Activated naive CD8-positive, alpha-beta T cell treated with anti-CD3 and anti-CD28 coated beads for 36 hours (primary cell): Measurements from ENCODE around the gene TRIP4. TPM values are rescaled to one million over a fixed set of nuclear protein-coding genes. Genes with fewer than 3 reads are reported as not detected.
A peak's percentile ranks its signal among the peaks of the same experiment; 100 is the strongest.
"Not testable (repeated sequence)": the region's sequence is repeated elsewhere in the genome, so short reads cannot be mapped to it uniquely, and the experiment has no call there.

Experiments
- DNase-seq: peaks from one replicate; pipeline ENCODE4 v3.0.0; 2021
- H3K27ac Mint-ChIP-seq: one replicate; pipeline ENCODE4 v1.8.0; 2022; ENCODE audit warnings: mild to moderate bottlenecking, moderate library complexity, mixed read lengths
- H3K27me3 Mint-ChIP-seq: one replicate; pipeline ENCODE4 v1.8.0; 2022; ENCODE audit warnings: mild to moderate bottlenecking, mixed read lengths
- H3K36me3 Mint-ChIP-seq: one replicate; pipeline ENCODE4 v1.8.0; 2021; ENCODE audit warnings: mild to moderate bottlenecking, mixed read lengths
- H3K4me1 Mint-ChIP-seq: one replicate; pipeline ENCODE4 v1.8.0; 2021; ENCODE audit warnings: mixed read lengths
- H3K4me3 Mint-ChIP-seq: one replicate; pipeline ENCODE4 v1.8.0; 2022; ENCODE audit warnings: mild to moderate bottlenecking, moderate library complexity, mixed read lengths
- H3K9me3 Mint-ChIP-seq: one replicate; pipeline ENCODE4 v1.8.0; 2022; ENCODE audit warnings: mixed read lengths
- total RNA-seq, 2 experiments: library from RNA; stranded (reverse); gene quantifications; one replicate each; pipeline ENCODE4 v1.2.3, GENCODE V29; 2021

The TRIP4 gene
- total RNA-seq, 2 experiments from 2014 or later: 18.0 to 18.4 TPM

- H3K4me1 Mint-ChIP-seq: peaks cover 4% of the 10 kb centered on the region
- no peak overlapping the region for H3K4me3 Mint-ChIP-seq
- DNase-seq: no peak
- no peaks in the 10 kb centered on the region for H3K27me3 Mint-ChIP-seq
- H3K36me3 Mint-ChIP-seq: peaks cover 26% of the 10 kb centered on the region
- H3K9me3 Mint-ChIP-seq: no peaks in the 10 kb centered on the region
- no peak overlapping the region for H3K27ac Mint-ChIP-seq
Observed at GRCh38 chr15:64369078-64369607, 18.5 kb upstream of the TRIP4 start.

GRCh38 chr15:64371383-64371782, 16.3 kb upstream of the TRIP4 start:
- not testable (repeated sequence) for H3K27ac Mint-ChIP-seq, H3K4me3 Mint-ChIP-seq, DNase-seq, H3K27me3 Mint-ChIP-seq, H3K4me1 Mint-ChIP-seq, H3K9me3 Mint-ChIP-seq
- peaks cover 38% of the 10 kb centered on the region for H3K36me3 Mint-ChIP-seq

- Mint-ChIP-seq H3K9me3 (no peaks in the 10 kb centered on the region), H3K4me3 (no peak overlapping the region), H3K27me3 (no peaks in the 10 kb centered on the region), H3K27ac (no peak overlapping the region), H3K4me1 (peaks cover 4% of the 10 kb centered on the region), H3K36me3 (peaks cover 41% of the 10 kb centered on the region)
- no peak for DNase-seq
Observed at GRCh38 chr15:64373360-64373759, 14.3 kb upstream of the TRIP4 start.

- Mint-ChIP-seq H3K4me1 (peaks cover 16% of the 10 kb centered on the region), H3K27me3 (no peaks in the 10 kb centered on the region), H3K36me3 (peaks cover 39% of the 10 kb centered on the region), H3K9me3 (no peaks in the 10 kb centered on the region), H3K27ac (no peak overlapping the region), H3K4me3 (peak overlapping the region; percentile 88)
- DNase-seq: no peak
Observed at GRCh38 chr15:64379216-64379960, 8.2 kb upstream of the TRIP4 start.

GRCh38 chr15:64380130-64380870, 7.3 kb upstream of the TRIP4 start:
- not testable (repeated sequence) for H3K9me3 Mint-ChIP-seq, H3K27me3 Mint-ChIP-seq, DNase-seq
- peak overlapping the region; percentile 88 for H3K4me3 Mint-ChIP-seq
- H3K27ac Mint-ChIP-seq: peak overlapping the region; percentile 88
- H3K4me1 Mint-ChIP-seq: peaks cover 16% of the 10 kb centered on the region
- H3K36me3 Mint-ChIP-seq: peaks cover 33% of the 10 kb centered on the region

GRCh38 chr15:64381000-64381751, 6.5 kb upstream of the TRIP4 start, which contains the start of gene PCLAF:
TSS of gene PCLAF (minus strand) at chr15:64381441. CDS start at chr15:64381371, 70 bp downstream.
- peaks cover 16% of the 10 kb centered on the region for H3K4me1 Mint-ChIP-seq
- no peaks in the 10 kb centered on the region for H3K27me3 Mint-ChIP-seq
- peak; percentile 96 for DNase-seq
- H3K36me3 Mint-ChIP-seq: peaks cover 26% of the 10 kb centered on the region
- H3K27ac Mint-ChIP-seq: peak within 1 kb of the TSS; percentile 88
- no peaks in the 10 kb centered on the region for H3K9me3 Mint-ChIP-seq
- H3K4me3 Mint-ChIP-seq: peak within 1 kb of the TSS; percentile 88

GRCh38 chr15:64383760-64384159, 3.9 kb upstream of the TRIP4 start:
- Mint-ChIP-seq H3K27me3 (no peaks in the 10 kb centered on the region), H3K4me3 (no peak overlapping the region), H3K36me3 (peaks cover 23% of the 10 kb centered on the region), H3K27ac (no peak overlapping the region), H3K9me3 (no peaks in the 10 kb centered on the region), H3K4me1 (peaks cover 20% of the 10 kb centered on the region)
- no peak for DNase-seq

GRCh38 chr15:64386291-64386690, 1.3 kb upstream of the TRIP4 start:
- H3K27ac Mint-ChIP-seq: no peak overlapping the region
- no peaks in the 10 kb centered on the region for H3K27me3 Mint-ChIP-seq
- no peaks in the 10 kb centered on the region for H3K9me3 Mint-ChIP-seq
- H3K4me1 Mint-ChIP-seq: peaks cover 18% of the 10 kb centered on the region
- no peak for DNase-seq
- H3K4me3 Mint-ChIP-seq: no peak overlapping the region
- H3K36me3 Mint-ChIP-seq: peaks cover 5% of the 10 kb centered on the region

GRCh38 chr15:64389036-64389435, 1.4 kb downstream of the TRIP4 start:
- Mint-ChIP-seq H3K36me3 (peaks cover 8% of the 10 kb centered on the region), H3K27ac (peak overlapping the region; percentile 20), H3K9me3 (no peaks in the 10 kb centered on the region), H3K4me1 (peaks cover 11% of the 10 kb centered on the region), H3K27me3 (no peaks in the 10 kb centered on the region), H3K4me3 (peak overlapping the region; percentile 96)
- DNase-seq: no peak

- not testable (repeated sequence) for H3K27ac Mint-ChIP-seq, DNase-seq, H3K4me3 Mint-ChIP-seq, H3K27me3 Mint-ChIP-seq, H3K9me3 Mint-ChIP-seq
- Mint-ChIP-seq H3K36me3 (peaks cover 12% of the 10 kb centered on the region), H3K4me1 (peaks cover 15% of the 10 kb centered on the region)
Observed at GRCh38 chr15:64392471-64392870, 4.8 kb downstream of the TRIP4 start.

- H3K27me3 Mint-ChIP-seq: no peaks in the 10 kb centered on the region
- DNase-seq: no peak
- H3K9me3 Mint-ChIP-seq: no peaks in the 10 kb centered on the region
- H3K27ac Mint-ChIP-seq: no peak overlapping the region
- H3K36me3 Mint-ChIP-seq: peaks cover 6% of the 10 kb centered on the region
- H3K4me3 Mint-ChIP-seq: no peak overlapping the region
- H3K4me1 Mint-ChIP-seq: peaks cover 4% of the 10 kb centered on the region
Observed at GRCh38 chr15:64396789-64397188, 9.2 kb downstream of the TRIP4 start.

GRCh38 chr15:64398575-64398974, 10.9 kb downstream of the TRIP4 start:
- DNase-seq: no peak
- Mint-ChIP-seq H3K36me3 (peaks cover 10% of the 10 kb centered on the region), H3K27me3 (no peaks in the 10 kb centered on the region), H3K4me1 (peaks cover 4% of the 10 kb centered on the region), H3K27ac (no peak overlapping the region), H3K9me3 (no peaks in the 10 kb centered on the region), H3K4me3 (no peak overlapping the region)

- no peak overlapping the region for H3K27ac Mint-ChIP-seq
- no peak overlapping the region for H3K4me3 Mint-ChIP-seq
- no peaks in the 10 kb centered on the region for H3K4me1 Mint-ChIP-seq
- no peaks in the 10 kb centered on the region for H3K27me3 Mint-ChIP-seq
- peaks cover 6% of the 10 kb centered on the region for H3K36me3 Mint-ChIP-seq
- no peaks in the 10 kb centered on the region for H3K9me3 Mint-ChIP-seq
- no peak for DNase-seq
Observed at GRCh38 chr15:64400583-64400982, 12.9 kb downstream of the TRIP4 start.

GRCh38 chr15:64412216-64412615, 24.6 kb downstream of the TRIP4 start:
- H3K4me1 Mint-ChIP-seq: no peaks in the 10 kb centered on the region
- no peaks in the 10 kb centered on the region for H3K9me3 Mint-ChIP-seq
- no peak for DNase-seq
- no peak overlapping the region for H3K4me3 Mint-ChIP-seq
- H3K36me3 Mint-ChIP-seq: peaks cover 23% of the 10 kb centered on the region
- H3K27me3 Mint-ChIP-seq: no peaks in the 10 kb centered on the region
- no peak overlapping the region for H3K27ac Mint-ChIP-seq

GRCh38 chr15:64422697-64423096, 35.1 kb downstream of the TRIP4 start:
- no peak for DNase-seq
- H3K36me3 Mint-ChIP-seq: peaks cover 4% of the 10 kb centered on the region
- H3K4me1 Mint-ChIP-seq: peaks cover 12% of the 10 kb centered on the region
- no peak overlapping the region for H3K27ac Mint-ChIP-seq
- H3K27me3 Mint-ChIP-seq: no peaks in the 10 kb centered on the region
- H3K4me3 Mint-ChIP-seq: no peak overlapping the region
- H3K9me3 Mint-ChIP-seq: no peaks in the 10 kb centered on the region
